Ectodermal cell (in vitro differentiated cells): ENCODE data around the gene REPS2.

Experiments used
- H3K27ac ChIP-seq: 2 replicates; pipeline ENCODE4 v1.7.0; 2013; ENCODE audit warnings: mild to moderate bottlenecking, low read depth, low read length; ENCODE audit not compliant: insufficient read depth, poor library complexity, severe bottlenecking
- H3K27me3 ChIP-seq: 2 replicates; pipeline ENCODE4 v1.7.0; 2013; ENCODE audit warnings: mild to moderate bottlenecking, low read length; ENCODE audit not compliant: insufficient read depth, control insufficient read depth, poor library complexity, severe bottlenecking
- H3K36me3 ChIP-seq: one replicate; pipeline ENCODE4 v1.7.0; 2013; ENCODE audit warnings: low read length; ENCODE audit not compliant: control insufficient read depth, insufficient read depth
- H3K4me1 ChIP-seq: one replicate; pipeline ENCODE4 v1.7.0; 2013; ENCODE audit warnings: low read length; ENCODE audit not compliant: control insufficient read depth, insufficient read depth
- H3K4me3 ChIP-seq: 2 replicates; pipeline ENCODE4 v1.7.0; 2013; ENCODE audit warnings: low read depth, low read length, control low read depth; ENCODE audit not compliant: insufficient read depth
- H3K9me3 ChIP-seq: 2 replicates; pipeline ENCODE4 v1.7.0; 2013; ENCODE audit warnings: mild to moderate bottlenecking, low read length, moderate library complexity; ENCODE audit not compliant: control insufficient read depth
- WGBS, 2 experiments: methylation state at CpG; one replicate each; pipeline ENCODE4 v1.1.7; 2013; ENCODE audit warnings: missing lambda C conversion rate in 2 of 2; 5-methylcytosine and 5-hydroxymethylcytosine counted together

The REPS2 gene

DNA sequence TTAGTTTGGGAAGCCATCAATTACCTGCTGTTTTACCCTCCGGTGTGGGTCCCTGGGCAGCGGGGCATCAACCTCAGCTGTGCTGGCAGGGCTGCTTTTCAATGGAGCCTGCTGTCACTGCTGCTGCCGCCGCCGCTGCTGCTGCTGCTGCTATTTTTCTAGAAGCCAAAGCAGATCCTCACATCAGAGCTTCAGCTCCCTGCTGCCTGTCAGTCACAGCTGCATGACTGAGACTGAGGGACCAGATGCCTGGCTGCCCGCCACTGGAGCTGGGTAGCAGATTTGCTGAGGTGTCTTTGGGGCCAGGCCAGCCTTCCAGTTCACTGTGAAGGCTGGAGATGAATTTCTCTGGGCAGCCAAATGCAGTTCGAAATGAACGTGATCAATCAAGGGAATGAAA lies 228.2 kb downstream of the REPS2 start:
- WGBS, 2 experiments: 67 to 68% methylated on average over 8 of the region's 8 CpGs
- Histone ChIP-seq H3K27me3 (no peaks in the 10 kb centered on the region), H3K9me3 (no peaks in the 10 kb centered on the region), H3K27ac (no peak overlapping the region), H3K4me1 (no peaks in the 10 kb centered on the region), H3K36me3 (no peaks in the 10 kb centered on the region), H3K4me3 (no peak overlapping the region)

DNA sequence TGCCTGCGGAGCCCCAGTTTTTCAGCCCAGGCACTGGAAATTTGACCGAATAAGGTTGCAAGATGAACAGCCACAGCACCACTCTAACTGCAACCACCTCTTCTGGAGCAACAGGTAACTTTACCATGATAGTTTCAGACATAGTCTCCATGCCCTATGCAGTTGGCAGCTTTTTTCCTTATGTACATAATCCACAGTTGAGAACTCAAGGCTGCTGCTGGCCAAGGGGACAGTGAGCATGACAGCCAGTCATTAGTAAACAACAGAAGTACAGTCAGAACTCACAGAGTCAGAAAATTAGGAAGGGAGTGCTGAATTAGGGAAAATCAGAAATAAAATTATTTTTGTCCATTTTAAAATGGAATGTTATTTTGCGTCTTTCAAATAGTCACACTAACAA lies 235.9 kb downstream of the REPS2 start:
- Histone ChIP-seq H3K36me3 (no peaks in the 10 kb centered on the region), H3K27ac (no peak overlapping the region), H3K4me3 (no peak overlapping the region), H3K4me1 (no peaks in the 10 kb centered on the region), H3K9me3 (no peaks in the 10 kb centered on the region), H3K27me3 (no peaks in the 10 kb centered on the region)
- 94 to 97% methylated on average over 3 of the region's 3 CpGs for WGBS, 2 experiments

GRCh38 chrX:17183566-17183965 lies 237.1 kb downstream of the REPS2 start:
- Histone ChIP-seq H3K36me3 (no peaks in the 10 kb centered on the region), H3K27ac (no peak overlapping the region), H3K4me1 (no peaks in the 10 kb centered on the region), H3K9me3 (no peaks in the 10 kb centered on the region), H3K27me3 (no peaks in the 10 kb centered on the region), H3K4me3 (no peak overlapping the region)
- 82 to 83% methylated on average over 2 of the region's 2 CpGs for WGBS, 2 experiments

DNA sequence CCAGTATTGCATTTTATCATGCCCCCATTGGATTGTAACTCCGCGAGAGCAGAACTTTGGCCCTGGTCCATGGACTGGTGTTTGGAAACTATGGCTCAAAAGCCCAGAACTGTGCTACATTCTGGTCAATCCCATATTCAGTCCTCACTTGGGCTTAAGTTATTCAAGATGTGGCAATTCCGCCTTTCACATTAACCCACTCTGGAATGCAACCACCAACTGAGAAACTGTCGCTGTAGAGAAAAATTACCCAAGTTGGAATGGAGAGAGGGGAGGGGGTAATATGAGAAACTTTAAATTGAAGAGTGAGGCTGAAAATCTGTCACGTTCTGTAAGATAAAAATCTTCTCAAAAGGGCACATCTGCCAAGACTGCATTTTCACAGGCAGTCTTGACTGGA lies 239.0 kb downstream of the REPS2 start:
- WGBS, 2 experiments: 92 to 94% methylated on average over 3 to 5 of the region's 5 CpGs
- Histone ChIP-seq H3K4me3 (no peak overlapping the region), H3K27me3 (no peaks in the 10 kb centered on the region), H3K36me3 (no peaks in the 10 kb centered on the region), H3K4me1 (no peaks in the 10 kb centered on the region), H3K27ac (no peak overlapping the region), H3K9me3 (no peaks in the 10 kb centered on the region)

GRCh38 chrX:17187136-17187756 lies 240.8 kb downstream of the REPS2 start:
- Histone ChIP-seq H3K36me3 (no peaks in the 10 kb centered on the region), H3K4me1 (no peaks in the 10 kb centered on the region), H3K4me3 (no peak overlapping the region), H3K27me3 (no peaks in the 10 kb centered on the region), H3K9me3 (no peaks in the 10 kb centered on the region), H3K27ac (no peak overlapping the region)
- WGBS, 2 experiments: 60 to 67% methylated on average over 7 of the region's 7 CpGs

- Histone ChIP-seq H3K4me1 (no peaks in the 10 kb centered on the region), H3K4me3 (no peak overlapping the region), H3K27me3 (no peaks in the 10 kb centered on the region), H3K36me3 (no peaks in the 10 kb centered on the region), H3K9me3 (no peaks in the 10 kb centered on the region), H3K27ac (no peak overlapping the region)
- 96 to 97% methylated on average over 8 of the region's 8 CpGs for WGBS, 2 experiments
Observed at GRCh38 chrX:17192106-17192505, 245.6 kb downstream of the REPS2 start.
